ENCODE measurements around the gene KCNJ5.

DNA sequence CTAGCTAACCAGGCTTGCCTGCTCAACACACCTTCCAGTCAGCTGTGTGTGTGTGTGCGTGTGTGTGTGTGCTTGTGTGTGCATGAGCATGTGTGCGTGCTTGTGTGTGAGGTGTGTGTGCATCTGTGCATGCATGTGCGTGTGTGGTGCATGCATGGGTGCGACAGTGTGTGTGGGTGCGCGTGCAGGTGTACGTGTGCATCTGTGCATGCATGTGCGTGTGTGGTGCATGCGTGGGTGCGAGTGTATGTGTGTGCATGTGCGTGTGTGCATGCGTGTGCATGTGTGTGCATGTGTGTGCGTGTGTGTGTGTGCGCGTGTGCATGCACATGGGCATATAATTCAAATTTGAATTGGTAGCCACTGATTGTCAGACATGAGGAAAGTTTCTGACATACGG is 62.0 kb downstream of the KCNJ5 start:
- no peak for TF ChIP-seq CTCF (IDR thresholded peaks at IDR 0.05; ENCODE audit: insufficient read depth, low read length)
- TF ChIP-seq POLR2AphosphoS5 (IDR thresholded peaks at IDR 0.05; ENCODE audit: low read depth): no peak
- TF ChIP-seq, protein P1, sequence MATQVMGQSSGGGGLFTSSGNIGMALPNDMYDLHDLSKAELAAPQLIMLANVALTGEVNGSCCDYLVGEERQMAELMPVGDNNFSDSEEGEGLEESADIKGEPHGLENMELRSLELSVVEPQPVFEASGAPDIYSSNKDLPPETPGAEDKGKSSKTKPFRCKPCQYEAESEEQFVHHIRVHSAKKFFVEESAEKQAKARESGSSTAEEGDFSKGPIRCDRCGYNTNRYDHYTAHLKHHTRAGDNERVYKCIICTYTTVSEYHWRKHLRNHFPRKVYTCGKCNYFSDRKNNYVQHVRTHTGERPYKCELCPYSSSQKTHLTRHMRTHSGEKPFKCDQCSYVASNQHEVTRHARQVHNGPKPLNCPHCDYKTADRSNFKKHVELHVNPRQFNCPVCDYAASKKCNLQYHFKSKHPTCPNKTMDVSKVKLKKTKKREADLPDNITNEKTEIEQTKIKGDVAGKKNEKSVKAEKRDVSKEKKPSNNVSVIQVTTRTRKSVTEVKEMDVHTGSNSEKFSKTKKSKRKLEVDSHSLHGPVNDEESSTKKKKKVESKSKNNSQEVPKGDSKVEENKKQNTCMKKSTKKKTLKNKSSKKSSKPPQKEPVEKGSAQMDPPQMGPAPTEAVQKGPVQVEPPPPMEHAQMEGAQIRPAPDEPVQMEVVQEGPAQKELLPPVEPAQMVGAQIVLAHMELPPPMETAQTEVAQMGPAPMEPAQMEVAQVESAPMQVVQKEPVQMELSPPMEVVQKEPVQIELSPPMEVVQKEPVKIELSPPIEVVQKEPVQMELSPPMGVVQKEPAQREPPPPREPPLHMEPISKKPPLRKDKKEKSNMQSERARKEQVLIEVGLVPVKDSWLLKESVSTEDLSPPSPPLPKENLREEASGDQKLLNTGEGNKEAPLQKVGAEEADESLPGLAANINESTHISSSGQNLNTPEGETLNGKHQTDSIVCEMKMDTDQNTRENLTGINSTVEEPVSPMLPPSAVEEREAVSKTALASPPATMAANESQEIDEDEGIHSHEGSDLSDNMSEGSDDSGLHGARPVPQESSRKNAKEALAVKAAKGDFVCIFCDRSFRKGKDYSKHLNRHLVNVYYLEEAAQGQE (IDR thresholded peaks at IDR 0.05; ENCODE audit: insufficient replicate concordance, low read depth): no peak
- TF ChIP-seq SPI1 (IDR thresholded peaks at IDR 0.05; ENCODE audit: borderline replicate concordance, low read depth): no peak

All from HL-60 (cell line).